ENCODE measurements around the gene BRMS1L.
"Not testable (repeated sequence)": the region's sequence is repeated elsewhere in the genome, so short reads cannot be mapped to it uniquely, and the experiment has no call there.

BRMS1L gene, protein sequence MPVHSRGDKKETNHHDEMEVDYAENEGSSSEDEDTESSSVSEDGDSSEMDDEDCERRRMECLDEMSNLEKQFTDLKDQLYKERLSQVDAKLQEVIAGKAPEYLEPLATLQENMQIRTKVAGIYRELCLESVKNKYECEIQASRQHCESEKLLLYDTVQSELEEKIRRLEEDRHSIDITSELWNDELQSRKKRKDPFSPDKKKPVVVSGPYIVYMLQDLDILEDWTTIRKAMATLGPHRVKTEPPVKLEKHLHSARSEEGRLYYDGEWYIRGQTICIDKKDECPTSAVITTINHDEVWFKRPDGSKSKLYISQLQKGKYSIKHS

GRCh38 chr14:35826218-35826951 is at the start of gene BRMS1L:
TSS of gene BRMS1L (plus strand) at chr14:35826338. CDS start at chr14:35826517, 179 bp downstream.
- DNase-seq (ENCODE audit: low read depth) = peak; percentile 95

GRCh38 chr14:35776823-35777222 is 49.3 kb upstream of the BRMS1L start:
- no peak for DNase-seq (ENCODE audit: low read depth)

DNA sequence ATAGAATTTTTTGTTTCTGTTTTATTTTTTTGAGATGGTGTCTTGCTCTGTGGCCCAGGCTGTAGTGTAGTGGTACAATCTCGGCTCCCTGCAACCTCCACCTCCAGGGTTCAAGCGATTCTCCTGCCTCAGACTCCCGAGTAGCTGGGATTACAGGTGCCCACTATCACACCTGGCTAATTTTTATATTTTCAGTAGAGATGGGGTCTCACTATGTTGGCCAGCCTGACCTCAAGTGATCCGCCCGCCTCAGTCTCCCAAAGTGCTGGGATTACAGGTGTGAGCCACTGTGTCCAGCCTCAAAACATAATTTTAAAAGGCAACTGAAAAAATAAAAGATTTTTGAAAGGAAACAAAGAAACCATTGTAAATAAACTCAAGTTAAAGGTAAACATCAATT is 48.6 kb upstream of the BRMS1L start:
- not testable (repeated sequence) for DNase-seq (ENCODE audit: low read depth)

GRCh38 chr14:35779368-35779767 is 46.8 kb upstream of the BRMS1L start:
- DNase-seq (ENCODE audit: low read depth) = no peak

DNA sequence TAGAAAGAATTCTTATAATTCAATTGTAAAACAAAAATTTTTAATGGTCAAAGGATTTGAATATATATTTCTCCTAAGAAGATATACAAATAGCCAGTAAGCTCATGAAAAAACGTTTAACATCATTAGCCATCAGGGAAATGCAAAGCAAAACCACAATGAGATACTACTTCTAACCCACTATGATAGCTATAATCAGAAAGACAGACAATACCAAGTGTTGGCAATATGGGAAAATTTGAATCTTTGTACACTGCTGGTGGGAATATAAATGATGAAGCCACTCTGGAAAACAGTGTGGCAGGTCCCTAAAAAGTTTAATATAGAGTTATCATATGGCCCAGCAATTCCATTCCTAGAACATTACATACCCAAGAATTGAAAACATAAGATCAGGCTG is 42.4 kb upstream of the BRMS1L start:
- DNase-seq (ENCODE audit: low read depth) = no peak

GRCh38 chr14:35786856-35787255 is 39.3 kb upstream of the BRMS1L start:
- no peak for DNase-seq (ENCODE audit: low read depth)

- DNase-seq (ENCODE audit: low read depth) = no peak
Observed at GRCh38 chr14:35789651-35790050, 36.5 kb upstream of the BRMS1L start.

- no peak for DNase-seq (ENCODE audit: low read depth)
Observed at GRCh38 chr14:35797796-35798195, 28.3 kb upstream of the BRMS1L start.

- no peak for DNase-seq (ENCODE audit: low read depth)
Observed at GRCh38 chr14:35806006-35806907, 19.9 kb upstream of the BRMS1L start.

DNA sequence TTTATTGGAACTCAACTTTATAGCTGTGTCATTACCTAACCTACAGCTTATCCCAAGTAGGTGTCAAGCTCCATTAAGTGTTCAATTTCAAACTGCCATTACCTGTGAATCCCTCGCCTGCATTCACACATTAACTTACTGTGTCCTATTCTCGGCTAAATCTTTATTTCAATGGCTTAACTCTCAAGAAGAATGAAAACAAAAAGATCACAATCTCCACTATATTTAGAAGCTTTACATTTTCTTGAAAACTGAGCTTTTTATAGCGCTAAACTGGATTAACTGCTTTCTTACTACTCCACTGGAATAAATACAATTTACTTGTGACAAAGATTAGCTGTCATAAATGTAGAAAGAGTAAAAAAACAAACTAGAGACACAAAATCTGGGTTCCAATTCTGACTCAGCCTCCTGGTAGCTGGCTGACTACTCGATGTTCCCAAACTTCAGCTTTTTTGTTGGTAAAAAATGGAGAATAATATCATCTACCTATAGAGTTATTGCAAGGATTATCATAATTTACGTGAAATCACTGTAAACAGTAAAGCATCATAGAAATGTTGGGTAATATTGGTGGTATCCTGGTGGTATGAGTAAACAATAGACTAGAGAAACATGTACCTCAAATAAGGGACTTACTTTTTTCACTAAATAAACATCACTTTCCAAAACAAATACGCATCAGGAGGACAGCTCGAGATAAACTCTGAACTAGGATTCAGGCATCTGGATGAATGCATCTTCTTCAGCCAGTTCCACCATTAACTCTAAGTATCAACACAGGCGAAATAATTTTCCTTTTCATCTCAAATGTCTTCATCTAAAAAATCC is 18.8 kb upstream of the BRMS1L start:
- no peak for DNase-seq (ENCODE audit: low read depth)

GRCh38 chr14:35808076-35808637 is 18.0 kb upstream of the BRMS1L start:
- DNase-seq (ENCODE audit: low read depth) = peak; percentile 31

DNA sequence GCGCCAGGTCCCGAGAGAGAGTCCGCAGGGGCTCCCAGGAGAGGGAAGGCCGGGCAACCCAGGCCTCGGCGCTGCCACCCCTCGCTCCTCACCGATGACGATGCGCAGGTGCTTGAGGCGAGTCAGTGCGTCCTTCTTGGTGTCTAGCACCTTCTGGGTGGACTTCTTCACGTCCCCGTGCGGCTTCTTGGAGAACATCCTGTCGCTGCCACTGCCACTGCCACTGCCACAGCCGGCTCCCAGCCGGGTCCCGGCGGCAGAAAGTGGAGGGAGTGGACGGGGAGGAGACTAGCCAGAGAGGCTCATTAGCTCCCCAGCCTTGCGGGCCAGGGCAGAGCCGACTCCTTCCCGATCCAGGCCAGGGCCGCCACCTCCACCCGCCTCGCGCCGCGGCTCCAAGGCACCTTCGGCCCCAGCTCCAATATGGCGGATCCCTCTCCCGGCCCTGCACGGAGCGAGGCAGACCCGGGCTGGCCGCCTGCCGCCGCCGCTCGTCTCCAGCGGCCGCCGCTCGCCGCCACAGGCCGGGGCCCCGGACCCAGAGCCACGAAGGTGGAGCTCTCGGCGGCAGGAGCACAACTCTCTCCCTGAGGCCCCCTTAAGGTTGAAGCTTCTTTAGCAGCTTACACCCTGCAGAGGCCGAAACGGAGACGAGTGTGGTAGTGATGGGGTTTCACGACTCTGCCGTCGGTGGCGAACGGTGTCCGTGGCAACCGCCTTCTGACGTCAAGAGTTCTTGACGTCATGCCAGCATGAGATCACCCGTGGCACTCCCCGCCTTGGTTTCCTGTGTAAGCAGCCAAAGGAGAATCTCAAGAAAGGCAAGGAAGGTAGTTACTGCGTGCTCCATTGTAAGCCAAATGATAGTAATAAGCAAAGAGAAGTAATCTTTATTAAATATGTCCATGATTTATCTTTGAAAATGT is 17.2 kb upstream of the BRMS1L start, which contains the start of gene RALGAPA1:
TSS of gene RALGAPA1 (minus strand) at position 658 of the 926 bp plus-strand sequence. CDS start at position 198, 460 bp downstream.
- DNase-seq (ENCODE audit: low read depth) = peak; percentile 91

GRCh38 chr14:35809597-35809996 is 16.5 kb upstream of the BRMS1L start:
- no peak for DNase-seq (ENCODE audit: low read depth)

GRCh38 chr14:35810963-35811362 is 15.2 kb upstream of the BRMS1L start:
- DNase-seq (ENCODE audit: low read depth) = no peak

- peak; percentile 68 for DNase-seq (ENCODE audit: low read depth)
Observed at GRCh38 chr14:35814371-35815005, 11.7 kb upstream of the BRMS1L start.

DNA sequence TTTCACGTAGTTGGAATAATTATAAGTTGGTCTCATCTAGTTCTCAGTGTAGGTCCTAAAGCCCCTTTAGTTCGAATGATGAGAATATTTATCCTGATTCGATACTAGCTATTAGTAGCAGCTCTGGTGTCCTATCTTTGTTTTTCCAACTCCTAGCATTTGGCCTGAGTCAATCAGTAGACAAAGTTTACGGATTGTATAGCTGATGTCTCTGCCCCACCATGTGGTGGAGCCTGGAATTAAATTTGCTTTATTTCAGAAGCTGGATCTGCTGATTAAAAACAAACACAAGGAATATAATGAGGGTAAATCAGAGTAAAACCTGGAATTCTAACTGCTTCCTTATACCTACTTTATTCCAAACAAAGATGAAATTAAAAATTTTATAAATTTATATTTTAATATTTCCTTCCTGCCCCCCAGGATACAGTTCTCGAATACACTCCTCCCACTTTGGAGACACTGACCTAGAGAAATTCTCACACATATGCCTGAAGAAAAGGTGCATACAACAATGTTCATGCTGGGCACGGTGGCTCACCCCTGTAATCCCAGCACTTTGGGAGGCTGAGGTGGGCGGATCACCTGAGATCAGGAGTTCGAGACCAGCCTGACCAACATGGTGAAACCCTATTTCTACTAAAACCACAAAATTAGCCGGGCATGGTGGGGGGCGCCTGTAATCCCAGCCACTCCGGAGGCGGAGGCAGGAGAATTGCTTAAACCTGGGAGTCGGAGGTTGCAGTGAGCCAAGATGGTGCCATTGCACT is 7.6 kb upstream of the BRMS1L start:
- no peak for DNase-seq (ENCODE audit: low read depth)

- no peak for DNase-seq (ENCODE audit: low read depth)
Observed at GRCh38 chr14:35819591-35820540, 6.3 kb upstream of the BRMS1L start.
